ENCODE measurements around the gene KRT81.
"Not testable (repeated sequence)": the region's sequence is repeated elsewhere in the genome, so short reads cannot be mapped to it uniquely, and the experiment has no call there.

The KRT81 gene

GRCh38 chr12:52317468-52318052, 26.2 kb upstream of the KRT81 start:
- DNase-seq (ENCODE audit: low read depth): no peak

- DNase-seq (ENCODE audit: low read depth): no peak
Measured at GRCh38 chr12:52316701-52317100, 25.4 kb upstream of the KRT81 start.

- no peak for DNase-seq (ENCODE audit: low read depth)
Measured at GRCh38 chr12:52316290-52316689, 25.0 kb upstream of the KRT81 start.

- not testable (repeated sequence) for DNase-seq (ENCODE audit: low read depth)
Measured at GRCh38 chr12:52315721-52316120, 24.4 kb upstream of the KRT81 start.

GRCh38 chr12:52314511-52314910, 23.2 kb upstream of the KRT81 start:
- DNase-seq (ENCODE audit: low read depth): no peak

GRCh38 chr12:52313926-52314325, 22.6 kb upstream of the KRT81 start:
- no peak for DNase-seq (ENCODE audit: low read depth)

- DNase-seq (ENCODE audit: low read depth): no peak
Measured at GRCh38 chr12:52313461-52313860, 22.1 kb upstream of the KRT81 start.

GRCh38 chr12:52312086-52312485, 20.8 kb upstream of the KRT81 start:
- DNase-seq (ENCODE audit: low read depth): no peak

- DNase-seq (ENCODE audit: low read depth): no peak
Measured at GRCh38 chr12:52311285-52311648, 19.9 kb upstream of the KRT81 start.

GRCh38 chr12:52310622-52311284, 19.4 kb upstream of the KRT81 start:
- DNase-seq (ENCODE audit: low read depth): no peak

- no peak for DNase-seq (ENCODE audit: low read depth)
Measured at GRCh38 chr12:52308806-52309425, 17.6 kb upstream of the KRT81 start.

- DNase-seq (ENCODE audit: low read depth): no peak
Measured at GRCh38 chr12:52307836-52308805, 16.8 kb upstream of the KRT81 start.

- DNase-seq (ENCODE audit: low read depth): no peak
Measured at GRCh38 chr12:52306731-52307130, 15.4 kb upstream of the KRT81 start.

- no peak for DNase-seq (ENCODE audit: low read depth)
Measured at GRCh38 chr12:52305921-52306705, 14.8 kb upstream of the KRT81 start.

- not testable (repeated sequence) for DNase-seq (ENCODE audit: low read depth)
Measured at GRCh38 chr12:52304941-52305411, 13.6 kb upstream of the KRT81 start.

GRCh38 chr12:52302242-52302914, 11.0 kb upstream of the KRT81 start:
- DNase-seq (ENCODE audit: low read depth): not testable (repeated sequence)

- DNase-seq (ENCODE audit: low read depth): not testable (repeated sequence)
Measured at GRCh38 chr12:52301721-52302120, 10.4 kb upstream of the KRT81 start.

GRCh38 chr12:52300796-52301691, 9.7 kb upstream of the KRT81 start:
- no peak for DNase-seq (ENCODE audit: low read depth)

GRCh38 chr12:52298677-52299190, 7.4 kb upstream of the KRT81 start:
- no peak for DNase-seq (ENCODE audit: low read depth)

Measured in stimulated activated CD8-positive, alpha-beta memory T cell treated with anti-CD3 and anti-CD28 coated beads, Interleukin-7, amount 100 ng/mL, for 24 hours (primary cell).